G401 (cell line): ENCODE data around the gene FAXDC2. TPM values are rescaled to one million over a fixed set of nuclear protein-coding genes. Genes with fewer than 3 reads are reported as not detected.

Experiments
- DNase-seq: peaks from one replicate; pipeline ENCODE4 v3.0.0-alpha.2; 2015; ENCODE audit warnings: low spot score
- in situ Hi-C: cut with HindIII; loops from 2 replicates; pipeline ENCODE4 v1.10.0; 2016; ENCODE audit warnings: low sequenced_read_pairs, mixed read lengths
- total RNA-seq: library from RNA; depleted of rRNA; stranded (reverse); fragments of >200 nt; shearing (Covaris generic); gene quantifications from 2 replicates; pipeline ENCODE4 v1.2.3, GENCODE V29; 2014

FAXDC2 gene
- total RNA-seq, 1 experiment from 2014 or later: 7.9 TPM

DNA sequence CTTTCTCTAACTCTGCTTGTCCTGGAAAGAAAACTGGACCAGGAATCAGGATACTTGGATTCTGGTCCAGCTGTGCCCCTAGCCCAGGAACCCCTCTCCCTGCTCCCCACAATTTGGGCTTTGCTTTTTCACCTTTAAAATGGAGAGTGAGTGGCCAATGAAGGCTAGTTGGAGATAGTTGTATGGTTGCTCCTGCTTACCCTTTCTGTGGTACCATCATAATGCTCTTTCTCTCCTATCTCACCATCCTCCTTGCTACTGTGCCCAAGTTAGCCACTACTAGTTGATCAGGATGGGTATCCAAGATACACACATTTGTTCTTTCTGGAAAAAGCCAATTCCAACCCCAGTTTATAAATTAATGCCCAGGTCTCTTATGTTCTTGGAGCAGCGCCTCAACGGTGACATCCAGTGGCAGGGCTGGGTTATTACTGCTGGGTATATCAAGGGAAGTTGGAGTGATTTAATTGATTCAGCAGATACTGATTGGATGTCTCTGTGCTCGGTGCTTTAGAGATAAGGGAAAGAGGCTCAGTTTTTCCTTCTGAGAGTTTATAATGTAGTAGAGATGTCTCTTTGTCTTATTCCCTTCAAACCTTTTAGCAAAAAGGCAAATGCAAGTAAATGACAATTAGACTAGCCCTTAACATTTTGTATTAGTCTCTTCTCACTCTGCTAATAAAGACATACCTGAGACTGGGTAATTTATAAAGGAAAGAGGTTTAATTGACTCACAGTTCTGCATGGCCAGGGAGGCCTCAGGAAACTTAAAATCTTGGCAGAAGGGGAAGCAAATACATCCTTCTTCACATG lies 38.5 kb downstream of the FAXDC2 start:
- in situ Hi-C loops: no loop called here
- DNase-seq: peak; percentile 56

DNA sequence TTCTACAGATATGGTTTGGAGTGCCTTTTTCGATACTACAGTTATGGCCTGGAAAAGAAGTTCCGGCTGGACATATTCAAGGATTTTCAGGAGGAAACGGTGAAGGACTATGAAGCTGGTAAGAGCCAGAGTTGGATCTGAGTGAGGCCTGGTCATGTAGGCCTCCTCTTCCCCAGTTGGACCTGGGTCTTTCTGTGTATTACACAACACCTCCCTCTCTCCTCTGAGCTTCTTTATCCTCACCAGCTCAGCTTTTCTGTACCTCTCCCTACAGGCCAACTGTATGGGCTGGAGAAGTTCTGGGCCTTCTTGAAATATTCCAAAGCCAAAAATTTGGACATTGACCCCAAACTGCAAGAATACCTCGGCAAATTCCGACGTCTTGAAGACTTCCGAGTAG lies 39.2 kb downstream of the FAXDC2 start:
- DNase-seq: no peak
- in situ Hi-C loops: no loop called here

DNA sequence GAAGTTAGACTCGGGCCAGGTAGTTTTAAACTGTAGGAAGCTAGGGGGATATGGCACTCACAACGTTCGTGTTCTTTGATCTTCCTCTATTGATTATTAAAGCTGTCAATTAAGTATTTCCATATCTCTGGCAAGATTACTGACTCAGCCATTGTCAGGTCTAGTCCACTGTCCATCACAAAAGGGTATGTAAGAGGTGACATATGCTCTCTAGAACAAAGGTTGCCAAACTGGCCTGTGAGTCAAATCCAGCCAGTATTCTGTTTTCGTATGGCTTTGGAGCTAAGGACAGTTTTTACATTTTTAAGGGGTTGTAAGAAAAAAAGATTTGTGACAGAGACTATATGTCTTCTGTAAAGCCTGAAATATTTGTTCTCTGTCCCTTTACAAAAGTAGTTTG lies 44.2 kb downstream of the FAXDC2 start:
- in situ Hi-C loops: no loop called here
- DNase-seq: no peak

DNA sequence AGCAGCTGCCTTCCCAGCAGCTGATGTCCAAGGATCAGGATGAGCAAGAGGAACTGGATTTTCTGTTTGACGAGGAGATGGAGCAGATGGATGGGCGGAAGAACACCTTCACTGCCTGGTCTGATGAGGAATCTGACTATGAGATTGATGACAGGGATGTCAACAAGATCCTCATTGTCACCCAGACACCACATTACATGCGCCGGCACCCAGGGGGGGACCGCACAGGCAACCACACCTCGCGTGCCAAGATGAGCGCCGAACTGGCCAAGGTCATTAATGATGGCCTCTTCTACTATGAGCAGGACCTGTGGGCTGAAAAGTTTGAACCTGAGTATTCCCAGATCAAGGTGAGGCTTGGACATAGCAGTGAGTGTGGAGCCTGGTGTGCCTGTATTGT lies 48.4 kb downstream of the FAXDC2 start:
- in situ Hi-C loops: no loop called here
- no peak for DNase-seq

DNA sequence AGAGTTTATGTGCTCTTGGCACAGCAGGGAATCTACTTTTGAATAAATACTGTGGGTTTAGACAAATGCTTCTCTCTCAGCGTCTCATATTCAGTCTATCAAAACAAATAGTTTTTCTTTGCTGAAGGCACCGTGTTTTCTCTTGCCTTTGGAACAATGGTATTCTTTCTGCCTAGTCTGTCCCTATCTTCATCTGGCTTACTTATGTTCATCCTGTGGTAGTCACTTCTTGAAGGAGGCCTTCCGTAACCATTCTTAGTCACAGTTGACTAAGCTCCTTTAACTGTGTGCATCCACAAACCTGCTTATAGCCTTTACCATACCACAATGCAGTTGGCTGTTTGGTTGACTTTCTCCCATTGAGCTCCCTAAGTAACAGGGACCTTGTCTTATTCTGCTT lies 49.3 kb downstream of the FAXDC2 start:
- DNase-seq: no peak
- in situ Hi-C loops: no loop called here

DNA sequence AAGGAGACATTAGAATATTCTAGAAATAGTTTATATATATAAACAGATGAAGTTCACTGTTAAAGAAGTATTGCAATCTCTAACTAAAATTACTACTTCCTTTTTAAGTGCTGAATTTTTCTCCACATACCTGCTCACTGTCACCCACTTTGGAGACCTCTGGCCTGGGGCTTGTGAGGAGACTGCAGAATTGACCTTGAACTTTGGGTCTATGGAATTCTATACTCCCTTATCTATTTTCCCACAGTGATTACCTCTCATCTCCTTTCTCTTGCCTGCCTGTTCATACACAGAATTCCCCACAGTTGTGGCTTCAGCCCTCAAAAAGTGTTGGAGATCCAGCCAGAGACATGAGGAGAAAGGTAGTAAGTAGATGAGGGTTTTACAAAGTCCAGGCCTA lies 49.8 kb downstream of the FAXDC2 start:
- no peak for DNase-seq
- in situ Hi-C loops: no loop called here

DNA sequence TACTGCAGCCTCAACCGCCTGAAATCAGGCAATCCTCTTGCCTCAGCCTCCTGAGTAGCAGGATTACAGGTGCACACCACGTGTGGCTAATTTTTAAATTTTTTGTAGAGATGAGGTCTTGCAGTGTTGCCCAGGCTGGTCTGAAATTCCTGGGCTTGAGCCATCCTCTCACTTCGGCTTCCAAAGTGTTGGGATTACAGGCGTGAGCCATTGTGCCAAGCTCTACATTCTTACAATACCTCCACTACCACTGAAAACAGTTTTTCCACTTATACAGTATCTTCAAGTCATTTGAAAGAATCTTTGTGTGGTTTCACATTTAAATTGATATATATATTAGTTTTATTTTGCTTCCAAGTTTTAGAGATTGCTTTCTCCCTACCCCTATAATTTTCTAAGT lies 52.6 kb downstream of the FAXDC2 start:
- no peak for DNase-seq
- in situ Hi-C loops: no loop called here

DNA sequence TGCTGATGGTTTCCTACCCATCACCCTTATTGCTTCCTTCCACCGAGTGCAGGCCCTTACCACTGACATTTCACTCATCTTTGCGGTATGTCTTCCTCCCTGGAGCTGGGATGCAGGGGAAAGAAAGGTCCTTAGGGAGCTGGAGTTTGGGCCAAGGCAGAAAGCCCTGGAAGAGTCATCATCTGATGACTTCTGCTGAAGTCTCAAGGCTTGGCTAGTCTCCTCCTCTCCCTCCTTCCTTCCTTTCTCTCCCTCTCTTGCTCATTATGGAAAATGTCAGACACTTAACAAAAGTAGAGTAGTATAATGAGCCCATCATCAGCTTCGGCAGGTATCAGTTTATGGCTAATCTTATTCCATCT lies 55.2 kb downstream of the FAXDC2 start:
- in situ Hi-C loops: no loop called here
- no peak for DNase-seq

DNA sequence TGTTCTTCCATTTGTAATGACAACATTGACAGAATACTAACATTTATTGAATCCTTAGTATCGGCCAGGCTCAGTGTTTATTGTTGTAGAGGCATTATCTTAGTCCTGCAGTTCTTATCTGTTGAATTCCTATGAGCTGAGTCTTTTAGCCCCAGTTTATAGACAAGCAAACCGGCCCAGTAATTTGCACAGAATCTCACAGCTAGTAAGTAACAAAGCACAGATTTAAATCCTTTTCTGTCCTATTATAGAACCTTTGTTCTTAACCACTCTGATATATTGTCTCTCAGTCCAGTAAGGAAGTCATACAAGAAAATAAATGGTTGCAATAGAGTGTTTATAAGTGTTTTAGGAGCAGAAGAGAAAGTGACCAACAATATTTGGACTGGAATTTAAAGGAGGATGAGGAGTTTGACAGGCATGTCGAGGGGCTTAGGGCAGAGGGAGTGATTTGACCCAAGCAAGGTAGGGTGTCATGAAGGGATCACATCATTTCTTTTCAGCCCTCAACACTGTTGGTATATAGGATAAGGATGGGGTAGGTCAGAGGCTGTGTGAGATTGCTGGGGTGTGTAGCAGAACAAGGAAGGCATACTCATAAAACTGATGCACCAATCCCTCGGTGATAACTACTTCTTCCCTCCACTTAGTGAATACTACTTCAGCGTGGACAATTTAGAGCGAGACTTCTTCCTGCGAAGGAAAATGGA lies 55.7 kb downstream of the FAXDC2 start:
- in situ Hi-C loops: no loop called here
- no peak for DNase-seq

DNA sequence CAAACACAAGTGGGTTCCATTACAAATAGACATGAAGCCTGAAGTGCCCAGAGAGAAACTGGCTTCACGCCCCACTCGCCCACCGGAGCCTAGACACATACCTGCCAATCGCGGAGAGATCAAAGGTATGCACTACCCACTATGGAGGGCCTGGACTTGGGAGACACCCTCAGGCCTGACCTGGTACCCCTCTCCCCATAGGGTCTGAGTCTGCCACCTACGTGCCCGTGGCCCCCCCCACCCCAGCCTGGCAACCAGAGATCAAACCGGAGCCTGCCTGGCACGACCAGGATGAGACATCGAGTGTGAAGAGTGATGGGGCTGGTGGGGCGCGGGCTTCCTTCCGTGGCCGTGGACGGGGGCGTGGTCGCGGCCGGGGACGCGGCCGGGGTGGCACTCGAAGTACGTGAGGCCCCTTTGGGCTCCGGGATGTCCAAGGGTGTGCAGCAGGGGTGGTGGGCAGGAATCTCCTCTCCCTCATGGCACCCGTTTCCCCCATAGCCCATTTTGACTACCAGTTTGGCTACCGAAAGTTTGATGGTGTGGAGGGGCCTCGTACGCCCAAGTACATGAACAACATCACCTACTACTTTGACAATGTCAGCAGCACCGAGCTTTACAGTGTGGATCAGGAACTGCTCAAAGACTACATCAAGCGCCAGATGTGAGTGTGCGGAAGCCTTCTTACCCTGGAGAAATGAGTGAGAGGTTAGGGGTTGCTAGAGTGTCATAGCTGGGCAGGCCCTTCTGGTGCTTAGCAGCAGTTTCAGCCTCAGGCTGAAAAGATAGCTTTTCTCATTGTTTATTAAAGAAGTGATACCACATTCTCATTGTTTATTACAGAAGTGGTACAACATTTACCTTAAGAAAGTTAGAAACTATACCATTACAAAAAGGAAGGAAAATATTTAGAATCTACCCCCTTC lies 56.5 kb downstream of the FAXDC2 start:
- no peak for DNase-seq
- in situ Hi-C loops: no loop called here

DNA sequence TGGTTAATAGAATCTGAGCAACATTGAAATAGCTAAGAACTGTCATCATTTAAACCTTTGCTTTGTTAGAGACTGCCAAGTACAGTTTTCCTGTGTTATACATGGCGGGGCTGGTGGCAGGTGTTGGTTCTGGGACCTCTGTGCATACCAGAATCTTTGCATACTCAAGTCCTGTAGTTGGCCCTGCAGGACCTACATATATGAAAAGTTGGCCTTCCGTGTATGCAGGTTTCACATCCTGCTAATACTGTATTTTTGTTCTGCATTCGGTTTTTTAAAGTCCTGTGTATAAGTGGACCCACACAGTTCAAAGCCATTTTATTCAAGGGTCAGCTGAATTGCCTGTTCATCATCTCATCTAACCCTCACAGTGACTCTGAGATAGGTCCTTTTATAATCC lies 58.9 kb downstream of the FAXDC2 start:
- no peak for DNase-seq
- in situ Hi-C loops: no loop called here

DNA sequence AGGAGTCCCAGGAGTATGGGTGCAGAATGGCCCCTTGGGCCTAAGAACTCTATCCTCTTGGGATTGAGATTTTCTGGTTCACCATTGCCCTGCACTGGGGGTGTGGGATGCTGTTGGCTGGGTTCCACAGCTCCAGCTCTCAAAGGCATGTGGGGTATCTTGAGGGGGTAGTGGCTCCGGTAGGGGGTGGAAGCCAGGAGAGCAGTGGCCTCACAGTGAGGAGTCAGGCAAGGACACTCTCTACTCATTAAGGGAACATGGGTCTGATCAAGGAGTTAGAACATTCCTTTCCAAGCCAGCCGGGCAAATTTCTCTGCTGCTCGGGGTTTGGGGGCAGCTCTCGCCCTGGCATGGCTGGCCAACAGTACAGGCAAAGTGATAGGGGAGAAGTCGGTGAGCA lies 62.2 kb downstream of the FAXDC2 start:
- no peak for DNase-seq
- in situ Hi-C loops: no loop called here

DNA sequence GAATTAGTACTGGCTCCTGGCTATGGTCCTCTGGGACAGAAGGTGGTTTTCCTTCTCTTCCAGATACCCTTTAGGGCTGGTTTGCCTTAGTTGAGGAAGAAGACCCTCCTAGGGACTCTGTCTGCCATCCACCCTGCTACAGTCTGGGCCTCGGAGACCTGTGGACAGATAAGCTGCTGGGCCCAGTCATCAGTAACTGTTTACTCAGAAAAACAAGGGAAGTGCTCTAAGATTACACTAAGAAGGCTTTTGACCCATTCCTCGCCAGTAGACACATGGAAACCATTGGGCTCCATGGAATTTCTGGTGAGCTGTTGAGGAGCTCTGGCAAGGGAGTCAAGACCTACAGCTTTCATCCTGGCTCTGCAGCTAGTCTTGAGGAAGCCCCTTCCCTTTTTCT lies 64.0 kb downstream of the FAXDC2 start:
- in situ Hi-C loops: no loop called here
- DNase-seq: no peak

DNA sequence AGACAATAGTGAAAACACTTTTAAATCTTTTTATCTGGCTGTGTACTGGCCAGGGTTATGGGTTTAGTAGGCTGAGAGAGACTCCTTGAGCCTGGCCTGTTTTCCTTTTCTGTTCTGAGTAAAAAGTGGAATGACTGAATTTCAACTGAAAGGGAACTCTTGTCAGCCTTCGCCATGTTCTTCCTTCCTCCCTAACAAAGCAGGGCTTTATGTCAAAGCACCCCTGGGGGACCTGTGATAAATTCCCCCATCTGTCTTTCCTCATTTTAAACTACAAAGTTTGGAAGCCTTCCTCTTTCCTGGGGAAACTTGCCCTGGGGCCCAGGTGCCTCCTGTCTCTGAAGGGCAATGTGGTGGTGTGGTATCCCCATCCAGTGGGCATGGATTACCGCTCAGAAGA lies 65.5 kb downstream of the FAXDC2 start:
- in situ Hi-C loops: no loop called here
- no peak for DNase-seq

DNA sequence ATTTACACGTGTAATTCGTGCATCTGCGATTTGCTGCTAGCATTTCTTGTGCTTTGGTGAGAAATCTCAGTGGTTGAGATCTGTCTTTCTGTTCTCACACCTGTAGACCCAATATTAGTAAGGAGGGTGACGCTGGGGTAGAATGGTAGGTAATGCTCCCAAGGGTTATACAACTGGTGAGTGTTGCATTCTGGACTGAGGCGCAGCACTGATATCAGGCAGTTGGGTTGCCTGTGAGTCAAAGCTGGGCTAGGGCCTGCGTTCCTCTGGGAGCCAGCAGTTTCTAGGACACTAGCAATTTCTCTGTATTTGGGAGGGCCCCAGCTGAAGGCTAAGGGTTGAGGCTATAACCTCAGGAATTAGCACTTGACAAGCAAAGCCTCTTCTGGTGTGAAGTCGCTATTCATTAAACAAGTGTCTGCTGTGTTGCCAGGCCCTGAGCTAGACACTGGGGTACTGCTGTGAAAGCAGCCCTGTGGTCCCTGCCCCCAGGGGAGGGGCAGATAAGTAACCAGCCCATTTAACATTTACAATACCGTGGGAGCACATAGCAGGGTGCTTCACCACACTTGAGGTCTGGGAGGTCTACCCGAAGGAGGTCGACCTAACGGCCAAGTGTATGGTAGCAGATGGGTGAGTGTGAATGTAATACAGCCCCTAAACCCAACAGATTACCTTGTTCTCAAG lies 66.5 kb downstream of the FAXDC2 start:
- no peak for DNase-seq
- in situ Hi-C loops: no loop called here

DNA sequence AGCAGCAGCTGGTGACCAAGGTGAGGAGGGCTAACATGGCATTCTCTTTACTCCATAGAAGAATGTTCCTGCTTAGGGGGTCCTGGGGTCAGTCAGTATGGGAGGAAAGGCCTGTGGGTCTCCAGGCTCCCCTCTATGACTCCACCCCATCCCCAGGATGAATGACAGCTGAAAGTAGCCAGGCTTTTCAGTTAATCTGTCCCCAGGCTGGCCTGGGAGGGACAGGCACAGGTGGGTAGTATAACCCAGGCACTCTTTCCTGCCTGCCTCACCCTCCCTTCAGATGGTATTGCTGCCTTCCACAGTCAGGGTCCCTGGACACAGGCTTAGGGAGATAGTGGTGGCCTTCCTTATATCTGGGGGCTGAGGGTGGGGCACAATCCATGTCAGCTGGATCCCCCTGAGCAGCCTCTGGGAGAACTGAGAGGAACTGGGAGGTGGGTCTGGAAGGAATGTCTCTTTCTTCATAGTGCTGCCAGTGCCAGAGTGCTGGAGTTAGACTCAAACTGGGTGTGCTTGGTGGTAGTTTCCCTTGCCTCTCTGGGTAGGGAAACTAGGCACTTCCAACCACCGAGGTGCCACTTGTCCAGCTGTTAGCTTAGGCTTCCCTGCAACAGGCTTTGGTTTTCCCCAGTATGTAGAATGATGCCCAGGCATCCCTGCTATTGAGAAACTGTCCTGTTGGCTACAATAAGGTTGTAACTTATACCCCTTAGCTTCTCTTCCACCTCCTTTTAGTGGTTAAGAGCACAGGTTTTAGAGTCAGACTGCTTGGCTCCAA lies 67.4 kb downstream of the FAXDC2 start:
- in situ Hi-C loops: no loop called here
- no peak for DNase-seq

DNA sequence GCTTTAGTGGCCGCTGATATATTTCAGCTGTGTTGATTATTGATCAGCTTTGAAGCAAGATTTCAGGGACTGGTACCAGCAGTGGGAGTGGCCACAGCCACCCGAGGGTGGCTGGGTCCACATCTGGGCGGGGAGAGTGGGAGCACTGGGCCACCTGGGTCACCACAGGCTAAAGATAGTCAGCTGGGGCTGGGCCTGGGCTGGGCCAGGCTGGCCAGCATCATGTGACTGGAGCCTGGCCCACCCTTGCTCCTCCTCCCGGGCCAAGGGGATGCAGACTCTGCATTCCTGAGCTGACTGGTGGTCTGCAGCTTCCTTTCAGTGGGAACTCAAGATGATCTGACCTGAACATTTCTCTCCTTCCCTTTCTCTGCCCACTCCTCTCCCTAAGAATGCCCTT lies 68.1 kb downstream of the FAXDC2 start:
- no peak for DNase-seq
- in situ Hi-C loops: no loop called here

DNA sequence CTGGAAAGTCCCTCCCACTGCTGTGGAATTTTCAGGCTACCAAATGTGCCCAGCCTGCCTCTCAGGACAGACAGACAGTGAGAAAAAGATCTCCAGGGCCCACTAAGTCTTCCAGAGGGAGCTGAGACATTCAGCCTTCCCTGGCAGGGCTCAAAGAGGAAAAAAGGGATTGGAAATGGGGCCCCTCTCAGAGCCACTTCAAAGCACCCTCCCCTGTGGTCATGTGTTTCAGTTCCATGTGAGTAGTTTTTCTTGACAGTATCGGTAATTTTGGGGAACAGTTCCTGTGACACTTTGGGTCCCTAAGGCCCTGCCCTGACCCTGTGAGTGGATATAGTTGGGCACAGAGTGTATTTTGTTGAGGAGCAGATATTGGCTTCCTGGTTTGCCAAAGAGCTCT lies 70.3 kb downstream of the FAXDC2 start:
- no peak for DNase-seq
- in situ Hi-C loops: no loop called here

DNA sequence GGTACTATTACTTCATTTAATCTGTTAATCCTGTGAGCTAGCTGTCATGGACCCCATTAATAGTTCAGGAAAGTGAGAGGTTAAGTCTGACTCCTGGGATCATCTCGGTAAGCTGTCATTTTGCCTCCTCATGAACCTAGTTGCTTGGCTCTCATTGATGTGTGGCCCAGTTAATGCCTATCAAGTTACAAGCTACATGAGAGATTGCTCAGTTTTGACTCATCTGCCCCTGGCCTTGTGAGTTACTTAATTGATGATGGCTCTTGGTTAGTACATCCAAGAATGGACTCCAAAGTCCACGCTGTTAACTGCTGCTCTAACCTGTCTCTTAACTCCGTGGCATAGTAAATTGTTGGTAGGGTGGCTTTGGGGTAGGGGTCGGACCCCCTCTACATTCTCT lies 71.3 kb downstream of the FAXDC2 start:
- DNase-seq: no peak
- in situ Hi-C loops: no loop called here
